NCI-H2196 (cell line): ENCODE results near the gene THTPA.
"Not testable (repeated sequence)": the region's sequence is repeated elsewhere in the genome, so short reads cannot be mapped to it uniquely, and the experiment has no call there.

Experiments used
- DNase-seq: peaks from one replicate; lab custom pipeline; 2025; ENCODE audit not compliant: unreplicated experiment; lab: John Stamatoyannopoulos, UW

THTPA gene

GRCh38 chr14:23532658-23533057 lies 23.4 kb upstream of the THTPA start:
- no peak for DNase-seq

- no peak for DNase-seq
Measured at GRCh38 chr14:23533652-23534435, 22.2 kb upstream of the THTPA start.

- DNase-seq, result no peak
Measured at GRCh38 chr14:23535943-23536342, 20.1 kb upstream of the THTPA start.

GRCh38 chr14:23536494-23536893 lies 19.6 kb upstream of the THTPA start:
- DNase-seq, result no peak

GRCh38 chr14:23536906-23537305 lies 19.2 kb upstream of the THTPA start:
- DNase-seq, result not testable (repeated sequence)

GRCh38 chr14:23537351-23538049 lies 18.6 kb upstream of the THTPA start:
- peak; percentile 12 for DNase-seq

GRCh38 chr14:23538050-23538718 lies 17.9 kb upstream of the THTPA start:
- DNase-seq, result no peak

- DNase-seq, result peak; percentile 51
Measured at GRCh38 chr14:23538785-23539184, 17.3 kb upstream of the THTPA start.

- peak; percentile 58 for DNase-seq
Measured at GRCh38 chr14:23539248-23540140, 16.6 kb upstream of the THTPA start.

GRCh38 chr14:23540141-23540469 lies 16.0 kb upstream of the THTPA start:
- DNase-seq, result no peak

- DNase-seq, result no peak
Measured at GRCh38 chr14:23542261-23542660, 13.8 kb upstream of the THTPA start.

GRCh38 chr14:23543403-23543802 lies 12.7 kb upstream of the THTPA start:
- DNase-seq, result no peak

GRCh38 chr14:23544511-23545447 lies 11.3 kb upstream of the THTPA start:
- peak; percentile 93 for DNase-seq

- no peak for DNase-seq
Measured at GRCh38 chr14:23545740-23546365, 10.2 kb upstream of the THTPA start.

GRCh38 chr14:23546450-23547035 lies 9.5 kb upstream of the THTPA start:
- DNase-seq, result no peak

- no peak for DNase-seq
Measured at GRCh38 chr14:23547924-23548323, 8.1 kb upstream of the THTPA start.

- peak; percentile 67 for DNase-seq
Measured at GRCh38 chr14:23548351-23549318, 7.4 kb upstream of the THTPA start.
